AG20443 (cell line): ENCODE results near the gene REXO4.
"Not testable (repeated sequence)": the region's sequence is repeated elsewhere in the genome, so short reads cannot be mapped to it uniquely, and the experiment has no call there.

ENCODE experiments used
- DNase-seq: peaks from one replicate; pipeline ENCODE4 v3.0.0; 2012; ENCODE audit warnings: low spot score, mixed read lengths

Gene REXO4

GRCh38 chr9:133417541-133418461 is at the start of gene REXO4:
TSS of gene REXO4 (minus strand) at chr9:133418010. CDS start at chr9:133417844, 166 bp downstream.
- DNase-seq, result peak; percentile 92

GRCh38 chr9:133467101-133467500 is 49.3 kb upstream of the REXO4 start:
- DNase-seq, result no peak

- no peak for DNase-seq
Observed at GRCh38 chr9:133465984-133466383, 48.2 kb upstream of the REXO4 start.

- no peak for DNase-seq
Observed at GRCh38 chr9:133464638-133465037, 46.8 kb upstream of the REXO4 start.

GRCh38 chr9:133463864-133464615 is 46.2 kb upstream of the REXO4 start:
- no peak for DNase-seq

GRCh38 chr9:133463234-133463863 is 45.5 kb upstream of the REXO4 start:
- no peak for DNase-seq

- no peak for DNase-seq
Observed at GRCh38 chr9:133461975-133462374, 44.2 kb upstream of the REXO4 start.

- DNase-seq, result no peak
Observed at GRCh38 chr9:133460405-133461175, 42.8 kb upstream of the REXO4 start.

GRCh38 chr9:133459476-133460404 is 41.9 kb upstream of the REXO4 start, which contains the start of gene CACFD1:
TSS of gene CACFD1 (plus strand) at chr9:133459978. CDS start at chr9:133460067, 89 bp downstream.
- peak; percentile 98 for DNase-seq

- no peak for DNase-seq
Observed at GRCh38 chr9:133458643-133459312, 41.0 kb upstream of the REXO4 start.

GRCh38 chr9:133457748-133458147 is 39.9 kb upstream of the REXO4 start:
- DNase-seq, result no peak

- DNase-seq, result no peak
Observed at GRCh38 chr9:133457233-133457632, 39.4 kb upstream of the REXO4 start.

- no peak for DNase-seq
Observed at GRCh38 chr9:133456409-133456808, 38.6 kb upstream of the REXO4 start.

GRCh38 chr9:133455936-133456335 is 38.1 kb upstream of the REXO4 start:
- no peak for DNase-seq

- DNase-seq, result no peak
Observed at GRCh38 chr9:133454943-133455673, 37.3 kb upstream of the REXO4 start.

- no peak for DNase-seq
Observed at GRCh38 chr9:133454325-133454724, 36.5 kb upstream of the REXO4 start.

- no peak for DNase-seq
Observed at GRCh38 chr9:133453651-133454050, 35.8 kb upstream of the REXO4 start.

GRCh38 chr9:133452562-133452961 is 34.8 kb upstream of the REXO4 start:
- no peak for DNase-seq

GRCh38 chr9:133451865-133452264 is 34.1 kb upstream of the REXO4 start:
- DNase-seq, result not testable (repeated sequence)
